Measurements from ENCODE around the gene METRN.
"Not testable (repeated sequence)": the region's sequence is repeated elsewhere in the genome, so short reads cannot be mapped to it uniquely, and the experiment has no call there.

METRN gene

DNA sequence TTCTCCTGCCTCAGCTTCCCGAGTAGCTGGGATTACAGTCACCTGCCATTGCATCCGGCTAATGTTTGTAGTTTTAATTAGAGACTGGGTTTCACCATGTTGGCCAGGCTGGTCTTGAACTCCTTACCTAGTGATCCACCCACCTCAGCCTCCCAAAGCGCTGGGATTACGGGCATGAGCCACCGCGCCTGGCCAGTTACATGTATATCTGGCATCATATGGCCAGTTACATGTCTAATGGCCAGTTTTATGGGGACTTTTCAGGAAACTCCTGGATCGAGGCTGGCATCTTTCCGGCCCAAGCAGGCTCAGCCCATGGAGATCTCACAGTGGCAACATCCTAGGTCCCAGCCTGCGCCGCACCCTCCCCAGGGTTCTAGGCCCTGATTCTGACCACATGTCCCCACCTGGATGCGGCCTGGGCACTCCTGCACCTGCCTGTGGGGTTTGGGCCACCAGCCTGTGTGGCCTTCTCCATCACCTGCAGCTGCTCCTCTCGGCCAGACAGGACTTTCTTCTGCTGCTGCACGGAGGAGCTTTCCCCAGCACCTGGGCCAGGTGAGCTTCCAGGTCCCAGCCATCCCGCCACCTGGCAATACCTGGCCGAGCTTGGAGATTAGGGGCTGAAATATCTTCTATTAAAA, 27.2 kb downstream of the METRN start:
- H3K4me3 ChIP-seq (ENCODE audit: low read depth, low read length): no peak overlapping the region
- H3K9me3 ChIP-seq (ENCODE audit: control insufficient read depth, insufficient read depth, low read depth, low read length): no peaks in the 10 kb centered on the region
- peaks cover 3 to 14% of the 10 kb centered on the region in 2 experiments; a peak in 2 of 3 replicates for H3K36me3 ChIP-seq (ENCODE audit: control insufficient read depth in 2 of 2, insufficient read depth in 1 of 2, low read length in 2 of 2)
- H3K4me1 ChIP-seq (ENCODE audit: control insufficient read depth, insufficient read depth, low read length): 0 out of 2 replicates have a peak, but pooled peaks cover 2% of the 10 kb centered on the region
- H3K27ac ChIP-seq (ENCODE audit: extremely low read depth, low read depth, low read length): no peak overlapping the region
- TF ChIP-seq ZEB2 (tag by site-specific recombination; IDR thresholded peaks at IDR 0.05): peak; percentile 50; the same call in 1 of the 2 replicates
- TF ChIP-seq, protein P1, sequence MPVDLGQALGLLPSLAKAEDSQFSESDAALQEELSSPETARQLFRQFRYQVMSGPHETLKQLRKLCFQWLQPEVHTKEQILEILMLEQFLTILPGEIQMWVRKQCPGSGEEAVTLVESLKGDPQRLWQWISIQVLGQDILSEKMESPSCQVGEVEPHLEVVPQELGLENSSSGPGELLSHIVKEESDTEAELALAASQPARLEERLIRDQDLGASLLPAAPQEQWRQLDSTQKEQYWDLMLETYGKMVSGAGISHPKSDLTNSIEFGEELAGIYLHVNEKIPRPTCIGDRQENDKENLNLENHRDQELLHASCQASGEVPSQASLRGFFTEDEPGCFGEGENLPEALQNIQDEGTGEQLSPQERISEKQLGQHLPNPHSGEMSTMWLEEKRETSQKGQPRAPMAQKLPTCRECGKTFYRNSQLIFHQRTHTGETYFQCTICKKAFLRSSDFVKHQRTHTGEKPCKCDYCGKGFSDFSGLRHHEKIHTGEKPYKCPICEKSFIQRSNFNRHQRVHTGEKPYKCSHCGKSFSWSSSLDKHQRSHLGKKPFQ (tag by site-specific recombination; IDR thresholded peaks at IDR 0.05): no peak
- ChIA-PET POLR2A (no interaction called here), CTCF (interaction anchor here (1.4 to 3.2 kb wide), 3 partner anchors 15 to 44 kb away, joined by 5 to 16 read pairs (median 12); no protein-coding TSS in a partner anchor)

DNA sequence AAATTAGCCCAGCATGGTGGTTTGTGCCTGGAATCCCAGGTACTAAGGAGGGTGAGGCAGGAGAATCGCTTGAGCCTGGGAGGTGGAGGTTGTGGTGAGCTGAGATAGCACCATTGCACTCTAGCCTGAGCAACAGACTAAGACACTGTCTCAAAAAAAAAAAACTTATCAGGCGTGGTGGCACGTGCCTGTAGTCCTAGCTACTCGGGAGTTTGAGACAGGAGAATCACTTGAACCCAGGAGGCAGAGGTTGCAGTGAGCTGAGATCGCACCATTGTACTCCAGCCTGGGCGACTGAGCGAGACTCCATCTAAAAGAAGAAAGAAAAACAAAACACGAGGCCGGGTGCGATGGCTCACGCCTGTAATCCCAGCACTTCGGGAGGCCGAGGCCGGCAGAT, 28.0 kb downstream of the METRN start:
- H3K4me1 ChIP-seq (ENCODE audit: control insufficient read depth, insufficient read depth, low read length); POLR2A ChIA-PET; H3K36me3 ChIP-seq (ENCODE audit: control insufficient read depth in 2 of 2, insufficient read depth in 1 of 2, low read length in 2 of 2); H3K4me3 ChIP-seq (ENCODE audit: low read depth, low read length); H3K27ac ChIP-seq (ENCODE audit: extremely low read depth, low read depth, low read length); H3K9me3 ChIP-seq (ENCODE audit: control insufficient read depth, insufficient read depth, low read depth, low read length): not testable (repeated sequence)
- CTCF ChIA-PET: interaction anchor here (0.9 to 3.8 kb wide), 4 partner anchors 24 to 42 kb away, joined by 3 to 11 read pairs (median 4); no protein-coding TSS in a partner anchor

DNA sequence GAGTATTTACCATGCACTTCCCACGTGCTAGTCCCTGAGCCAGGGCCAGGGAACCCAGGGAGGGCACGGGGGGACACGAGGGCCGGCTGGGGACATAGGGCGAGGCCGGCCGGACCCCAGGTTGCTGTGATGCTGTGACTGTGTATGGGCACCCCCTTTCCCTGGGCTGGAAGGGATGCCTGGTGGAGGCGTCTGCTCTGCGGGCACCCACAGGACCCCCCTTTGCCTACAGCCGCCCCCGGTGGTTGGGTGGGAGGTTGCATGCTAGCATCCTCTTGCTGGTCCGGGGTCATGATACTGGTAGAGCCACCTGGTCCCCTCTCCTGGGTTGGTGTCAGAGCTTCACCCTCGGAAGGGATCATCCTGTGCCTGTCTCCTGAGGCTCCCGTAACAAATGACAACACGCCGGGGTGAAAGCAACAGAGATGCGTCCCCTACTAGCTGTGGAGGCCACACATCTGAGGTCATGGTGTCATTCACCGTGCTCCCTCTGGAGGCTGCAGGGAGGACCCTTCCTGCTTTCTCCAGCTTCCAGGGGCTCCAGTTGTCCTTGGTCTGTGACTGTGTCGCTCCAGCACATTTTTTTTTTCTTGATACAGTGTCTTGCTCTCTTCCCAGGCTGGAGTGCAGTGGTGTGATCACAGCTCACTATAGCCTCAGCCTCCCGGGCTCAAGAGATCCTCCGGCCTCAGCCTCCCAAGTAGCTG, 29.0 kb downstream of the METRN start:
- TF ChIP-seq EGR2 (tag by site-specific recombination; IDR thresholded peaks at IDR 0.05; ENCODE audit: low read depth) (peak; percentile 40), ZFHX2 (tag by site-specific recombination; conservative IDR thresholded peaks at IDR 0.05) (0 out of 2 replicates have a peak, but pooled peaks have one; percentile 29), ZNF140 (tag by site-specific recombination; IDR thresholded peaks at IDR 0.05) (no peak), ZNF830 (tag by site-specific recombination; IDR thresholded peaks at IDR 0.05; ENCODE audit: low read depth) (no peak)
- TF ChIP-seq, protein P2, sequence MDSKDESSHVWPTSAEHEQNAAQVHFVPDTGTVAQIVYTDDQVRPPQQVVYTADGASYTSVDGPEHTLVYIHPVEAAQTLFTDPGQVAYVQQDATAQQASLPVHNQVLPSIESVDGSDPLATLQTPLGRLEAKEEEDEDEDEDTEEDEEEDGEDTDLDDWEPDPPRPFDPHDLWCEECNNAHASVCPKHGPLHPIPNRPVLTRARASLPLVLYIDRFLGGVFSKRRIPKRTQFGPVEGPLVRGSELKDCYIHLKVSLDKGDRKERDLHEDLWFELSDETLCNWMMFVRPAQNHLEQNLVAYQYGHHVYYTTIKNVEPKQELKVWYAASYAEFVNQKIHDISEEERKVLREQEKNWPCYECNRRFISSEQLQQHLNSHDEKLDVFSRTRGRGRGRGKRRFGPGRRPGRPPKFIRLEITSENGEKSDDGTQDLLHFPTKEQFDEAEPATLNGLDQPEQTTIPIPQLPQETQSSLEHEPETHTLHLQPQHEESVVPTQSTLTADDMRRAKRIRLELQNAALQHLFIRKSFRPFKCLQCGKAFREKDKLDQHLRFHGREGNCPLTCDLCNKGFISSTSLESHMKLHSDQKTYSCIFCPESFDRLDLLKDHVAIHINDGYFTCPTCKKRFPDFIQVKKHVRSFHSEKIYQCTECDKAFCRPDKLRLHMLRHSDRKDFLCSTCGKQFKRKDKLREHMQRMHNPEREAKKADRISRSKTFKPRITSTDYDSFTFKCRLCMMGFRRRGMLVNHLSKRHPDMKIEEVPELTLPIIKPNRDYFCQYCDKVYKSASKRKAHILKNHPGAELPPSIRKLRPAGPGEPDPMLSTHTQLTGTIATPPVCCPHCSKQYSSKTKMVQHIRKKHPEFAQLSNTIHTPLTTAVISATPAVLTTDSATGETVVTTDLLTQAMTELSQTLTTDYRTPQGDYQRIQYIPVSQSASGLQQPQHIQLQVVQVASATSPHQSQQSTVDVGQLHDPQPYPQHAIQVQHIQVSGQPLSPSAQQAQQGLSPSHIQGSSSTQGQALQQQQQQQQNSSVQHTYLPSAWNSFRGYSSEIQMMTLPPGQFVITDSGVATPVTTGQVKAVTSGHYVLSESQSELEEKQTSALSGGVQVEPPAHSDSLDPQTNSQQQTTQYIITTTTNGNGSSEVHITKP (tag by site-specific recombination; IDR thresholded peaks at IDR 0.05): peak; percentile 54; the same call in 1 of the 2 replicates
- H3K4me1 ChIP-seq (ENCODE audit: control insufficient read depth, insufficient read depth, low read length): 0 out of 2 replicates have a peak, but pooled peaks cover 2% of the 10 kb centered on the region
- ChIA-PET CTCF (interaction anchor here (0.6 to 3.8 kb wide), 8 partner anchors 14 to 44 kb away, joined by 3 to 11 read pairs (median 3); partner anchors contain the start of genes CHTF18 and RPUSD1), POLR2A (no interaction called here)
- peaks cover 0 to 4% of the 10 kb centered on the region in 2 experiments; a peak in 2 of 3 replicates for H3K36me3 ChIP-seq (ENCODE audit: control insufficient read depth in 2 of 2, insufficient read depth in 1 of 2, low read length in 2 of 2)
- no peaks in the 10 kb centered on the region for H3K9me3 ChIP-seq (ENCODE audit: control insufficient read depth, insufficient read depth, low read depth, low read length)
- H3K4me3 ChIP-seq (ENCODE audit: low read depth, low read length): no peak overlapping the region
- H3K27ac ChIP-seq (ENCODE audit: extremely low read depth, low read depth, low read length): no peak overlapping the region

DNA sequence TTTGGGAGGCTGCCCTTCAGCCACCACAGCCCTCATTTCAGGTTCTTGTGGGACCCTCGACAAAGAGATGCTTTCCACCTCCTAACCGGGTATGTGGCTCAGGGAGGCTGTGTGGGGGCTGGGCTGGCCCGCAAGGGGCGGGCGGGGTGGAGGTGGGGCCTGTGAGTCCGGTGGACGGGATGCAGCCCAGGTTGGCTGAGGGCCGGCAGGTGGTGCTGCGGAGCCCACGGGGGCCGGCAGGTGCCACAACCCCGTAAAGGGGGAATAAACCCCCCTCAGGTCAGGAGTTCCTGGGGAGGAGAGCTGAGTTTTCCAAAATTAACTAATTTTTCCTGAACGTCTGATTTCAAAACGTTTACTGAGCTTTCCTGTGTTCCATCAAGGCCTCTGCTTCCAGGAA, 30.8 kb downstream of the METRN start:
- TF ChIP-seq, protein P3, sequence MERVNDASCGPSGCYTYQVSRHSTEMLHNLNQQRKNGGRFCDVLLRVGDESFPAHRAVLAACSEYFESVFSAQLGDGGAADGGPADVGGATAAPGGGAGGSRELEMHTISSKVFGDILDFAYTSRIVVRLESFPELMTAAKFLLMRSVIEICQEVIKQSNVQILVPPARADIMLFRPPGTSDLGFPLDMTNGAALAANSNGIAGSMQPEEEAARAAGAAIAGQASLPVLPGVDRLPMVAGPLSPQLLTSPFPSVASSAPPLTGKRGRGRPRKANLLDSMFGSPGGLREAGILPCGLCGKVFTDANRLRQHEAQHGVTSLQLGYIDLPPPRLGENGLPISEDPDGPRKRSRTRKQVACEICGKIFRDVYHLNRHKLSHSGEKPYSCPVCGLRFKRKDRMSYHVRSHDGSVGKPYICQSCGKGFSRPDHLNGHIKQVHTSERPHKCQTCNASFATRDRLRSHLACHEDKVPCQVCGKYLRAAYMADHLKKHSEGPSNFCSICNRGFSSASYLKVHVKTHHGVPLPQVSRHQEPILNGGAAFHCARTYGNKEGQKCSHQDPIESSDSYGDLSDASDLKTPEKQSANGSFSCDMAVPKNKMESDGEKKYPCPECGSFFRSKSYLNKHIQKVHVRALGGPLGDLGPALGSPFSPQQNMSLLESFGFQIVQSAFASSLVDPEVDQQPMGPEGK (tag by site-specific recombination; IDR thresholded peaks at IDR 0.05): peak; percentile 31; the same call in 1 of the 2 replicates
- TF ChIP-seq, protein P4, sequence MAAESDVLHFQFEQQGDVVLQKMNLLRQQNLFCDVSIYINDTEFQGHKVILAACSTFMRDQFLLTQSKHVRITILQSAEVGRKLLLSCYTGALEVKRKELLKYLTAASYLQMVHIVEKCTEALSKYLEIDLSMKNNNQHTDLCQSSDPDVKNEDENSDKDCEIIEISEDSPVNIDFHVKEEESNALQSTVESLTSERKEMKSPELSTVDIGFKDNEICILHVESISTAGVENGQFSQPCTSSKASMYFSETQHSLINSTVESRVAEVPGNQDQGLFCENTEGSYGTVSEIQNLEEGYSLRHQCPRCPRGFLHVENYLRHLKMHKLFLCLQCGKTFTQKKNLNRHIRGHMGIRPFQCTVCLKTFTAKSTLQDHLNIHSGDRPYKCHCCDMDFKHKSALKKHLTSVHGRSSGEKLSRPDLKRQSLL (tag by site-specific recombination; IDR thresholded peaks at IDR 0.05): no peak
- CTCF ChIA-PET: interaction anchor here (0.6 to 3.8 kb wide), 12 partner anchors 10 to 629 kb away, joined by 3 to 11 read pairs (median 4); partner anchors contain the start of genes ANTKMT and MSLN
- Histone ChIP-seq H3K36me3 (ENCODE audit: control insufficient read depth in 2 of 2, insufficient read depth in 1 of 2, low read length in 2 of 2) (no peaks in the 10 kb centered on the region), H3K4me1 (ENCODE audit: control insufficient read depth, insufficient read depth, low read length) (no peaks in the 10 kb centered on the region), H3K27ac (ENCODE audit: extremely low read depth, low read depth, low read length) (no peak overlapping the region), H3K9me3 (ENCODE audit: control insufficient read depth, insufficient read depth, low read depth, low read length) (no peaks in the 10 kb centered on the region), H3K4me3 (ENCODE audit: low read depth, low read length) (no peak overlapping the region)
- POLR2A ChIA-PET: no interaction called here

All from HEK293 (cell line).